Stimulated activated CD4-positive, alpha-beta T cell treated with anti-CD3 and anti-CD28 coated beads, TNF-alpha, amount 100 ng/mL, for 24 hours (primary cell): ENCODE measurements around the gene NSMF.

ENCODE experiments used
- DNase-seq, 3 experiments: peaks; one replicate each; pipeline ENCODE4 v3.0.0-alpha.2; 2020; ENCODE audit warnings: low read depth in 3 of 3

NSMF gene

GRCh38 chr9:137430723-137431415 is 28.3 kb downstream of the NSMF start:
- no peak for DNase-seq

- no peak for DNase-seq
Observed at GRCh38 chr9:137429974-137430722, 29.0 kb downstream of the NSMF start.

GRCh38 chr9:137429546-137429890 is 29.6 kb downstream of the NSMF start:
- DNase-seq, result no peak

GRCh38 chr9:137428841-137429545 is 30.1 kb downstream of the NSMF start:
- no peak for DNase-seq

GRCh38 chr9:137428311-137428630 is 30.9 kb downstream of the NSMF start:
- DNase-seq, result no peak

GRCh38 chr9:137427454-137428310 is 31.5 kb downstream of the NSMF start:
- DNase-seq, result no peak

- no peak for DNase-seq
Observed at GRCh38 chr9:137426018-137426681, 33.0 kb downstream of the NSMF start.

- no peak for DNase-seq
Observed at GRCh38 chr9:137423514-137424291, 35.4 kb downstream of the NSMF start.

- peak; percentile 89 to 94 (median 92) for DNase-seq
Observed at GRCh38 chr9:137422604-137423513, 36.3 kb downstream of the NSMF start, which contains the start of the genes EXD3 and NOXA1. TSS of gene EXD3 (minus strand) at chr9:137423162. CDS start at chr9:137395357, 27,805 bp downstream. TSS of gene NOXA1 (plus strand) at chr9:137423393. CDS start at chr9:137423530, 137 bp downstream.

- no peak for DNase-seq
Observed at GRCh38 chr9:137421838-137422603, 37.1 kb downstream of the NSMF start.

GRCh38 chr9:137417161-137418021 is 41.7 kb downstream of the NSMF start:
- DNase-seq, result no peak

- DNase-seq, result no peak
Observed at GRCh38 chr9:137416563-137417151, 42.5 kb downstream of the NSMF start.

- DNase-seq, result no peak
Observed at GRCh38 chr9:137416006-137416562, 43.0 kb downstream of the NSMF start.

- no peak for DNase-seq
Observed at GRCh38 chr9:137415451-137415850, 43.7 kb downstream of the NSMF start.

GRCh38 chr9:137412431-137412830 is 46.7 kb downstream of the NSMF start:
- no peak for DNase-seq

GRCh38 chr9:137411645-137412380 is 47.3 kb downstream of the NSMF start:
- DNase-seq, result peak in 1 of 3 experiments; percentile 49
